Natural killer cell treated with Interleukin-12 subunit alpha and Interleukin-12 subunit beta and Interleukin-15 and Interleukin-18, amount 100 ng/mL, for 72 hours (primary cell): ENCODE results near the gene SERTAD1. TPM values are rescaled to one million over a fixed set of nuclear protein-coding genes. Genes with fewer than 3 reads are reported as not detected.

Experiments
- ATAC-seq, 2 donors: fragments of 150-1000 bp; cut with Tn5 transposase in 1 of 2; sonication (Bioruptor Pico), chemical (Tn5 transposase) in 1 of 2; 2 replicates each; pipeline ENCODE4 v1.10.0; 2021
- DNase-seq: peaks from one replicate; pipeline ENCODE4 v3.0.0; 2022; ENCODE audit warnings: low spot score
- H3K27ac Mint-ChIP-seq, 2 donors: 1 replicate in 1 of 2; 2 replicates in 1 of 2; pipeline ENCODE4 v1.8.0; 2022; ENCODE audit warnings: mixed read lengths in 2 of 2, mild to moderate bottlenecking in 1 of 2, moderate library complexity in 1 of 2
- H3K27me3 Mint-ChIP-seq, 2 donors: 1 replicate in 1 of 2; 2 replicates in 1 of 2; pipeline ENCODE4 v1.8.0; 2022; ENCODE audit warnings: mixed read lengths in 2 of 2
- H3K36me3 Mint-ChIP-seq: one replicate; pipeline ENCODE4 v1.8.0; 2022; ENCODE audit warnings: mixed read lengths
- H3K4me1 Mint-ChIP-seq, 2 donors: 1 replicate in 1 of 2; 2 replicates in 1 of 2; pipeline ENCODE4 v1.8.0; 2022; ENCODE audit warnings: low read depth in 2 of 2, mixed read lengths in 2 of 2, mild to moderate bottlenecking in 1 of 2
- H3K4me3 Mint-ChIP-seq: one replicate; pipeline ENCODE4 v1.8.0; 2022; ENCODE audit warnings: mixed read lengths
- H3K9me3 Mint-ChIP-seq: 2 replicates; pipeline ENCODE4 v1.8.0; 2022; ENCODE audit warnings: mixed read lengths
- total RNA-seq, 2 donors: library from RNA; stranded (reverse); gene quantifications; one replicate each; pipeline ENCODE4 v1.2.3, GENCODE V29; 2022

The SERTAD1 gene
- total RNA-seq, 2 donors from 2014 or later = 11.2 to 21.5 TPM

DNA sequence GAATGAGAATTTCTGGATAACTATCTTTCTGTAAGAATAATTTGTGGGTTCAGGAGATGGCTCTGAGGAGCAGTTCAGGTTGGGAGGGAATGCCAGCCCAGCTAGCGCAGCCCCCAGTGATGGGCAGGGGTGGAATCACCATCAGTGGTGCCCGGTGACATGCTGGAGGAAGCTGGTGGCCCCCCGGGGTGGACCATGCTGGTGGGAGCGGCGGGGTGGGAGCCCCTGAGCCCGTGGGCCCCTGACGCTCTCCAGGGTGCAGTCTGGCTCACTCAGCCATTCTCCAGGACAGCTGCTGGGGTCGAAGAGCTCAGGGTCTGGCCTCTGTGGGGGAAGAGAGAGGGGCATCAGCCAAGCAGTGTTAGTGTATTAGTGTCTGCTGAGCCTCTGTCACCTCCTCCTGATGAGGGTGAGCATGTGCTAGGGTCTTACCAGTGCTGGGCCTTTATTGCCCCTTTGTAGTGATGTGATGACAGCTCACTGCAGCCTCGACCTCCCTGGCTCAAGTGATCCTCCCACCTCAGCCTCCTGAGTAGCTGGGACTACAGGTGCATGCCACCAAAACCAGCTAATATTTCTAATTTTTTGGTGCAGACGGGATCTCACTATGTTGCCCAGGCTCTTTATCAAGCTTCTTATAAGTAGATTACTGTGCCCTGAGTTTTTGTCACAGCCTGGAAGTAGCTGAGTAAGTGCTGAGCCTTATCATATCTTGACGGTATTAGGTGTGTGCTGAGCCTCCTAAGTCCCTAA lies 46.2 kb downstream of the SERTAD1 start:
- DNase-seq = no peak
- ATAC-seq = no peak
- H3K4me3 Mint-ChIP-seq = no peak overlapping the region
- H3K27ac Mint-ChIP-seq = no peak overlapping the region
- peaks cover 0 to 1% of the 10 kb centered on the region in 2 donors for H3K4me1 Mint-ChIP-seq
- H3K9me3 Mint-ChIP-seq = no peaks in the 10 kb centered on the region
- no peaks in the 10 kb centered on the region for H3K27me3 Mint-ChIP-seq
- H3K36me3 Mint-ChIP-seq = no peaks in the 10 kb centered on the region

DNA sequence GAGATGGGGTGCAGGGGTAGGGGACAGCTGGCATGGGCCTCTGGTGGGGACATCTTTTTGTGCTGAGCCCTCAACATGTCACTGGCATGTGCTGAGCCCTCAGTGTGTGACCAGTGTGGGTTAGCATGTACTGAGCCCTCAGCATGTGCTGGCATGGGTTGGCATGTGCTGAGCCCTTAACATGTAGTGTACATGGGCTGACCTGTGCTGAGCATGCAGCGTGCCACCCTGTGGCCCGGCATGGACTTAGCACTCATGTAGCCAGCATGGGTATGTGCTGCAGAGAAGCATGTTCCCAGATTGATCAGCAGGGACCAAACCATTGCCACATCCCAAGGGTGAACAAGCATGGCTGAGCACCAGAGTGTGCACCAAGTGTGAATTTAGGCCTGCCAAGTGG lies 47.3 kb downstream of the SERTAD1 start:
- H3K9me3 Mint-ChIP-seq = no peaks in the 10 kb centered on the region

GRCh38 chr19:40377876-40378385 lies 47.9 kb downstream of the SERTAD1 start:
- no peaks in the 10 kb centered on the region for H3K27me3 Mint-ChIP-seq
- DNase-seq (no peak), ATAC-seq (no peak)
- no peak overlapping the region for H3K27ac Mint-ChIP-seq
- H3K4me3 Mint-ChIP-seq = no peak overlapping the region
- H3K4me1 Mint-ChIP-seq = peaks cover 0 to 4% of the 10 kb centered on the region in 2 donors
- no peaks in the 10 kb centered on the region for H3K9me3 Mint-ChIP-seq
- no peaks in the 10 kb centered on the region for H3K36me3 Mint-ChIP-seq

More for the DNA sequence above, 47.3 kb downstream of the SERTAD1 start:
- peak in 1 of 2 donors; percentile 33 for ATAC-seq
- no peak overlapping the region for H3K4me3 Mint-ChIP-seq
- H3K27me3 Mint-ChIP-seq = no peaks in the 10 kb centered on the region
- H3K27ac Mint-ChIP-seq = no peak overlapping the region
- no peak for DNase-seq
- H3K36me3 Mint-ChIP-seq = no peaks in the 10 kb centered on the region
- peaks cover 0 to 4% of the 10 kb centered on the region in 2 donors for H3K4me1 Mint-ChIP-seq

DNA sequence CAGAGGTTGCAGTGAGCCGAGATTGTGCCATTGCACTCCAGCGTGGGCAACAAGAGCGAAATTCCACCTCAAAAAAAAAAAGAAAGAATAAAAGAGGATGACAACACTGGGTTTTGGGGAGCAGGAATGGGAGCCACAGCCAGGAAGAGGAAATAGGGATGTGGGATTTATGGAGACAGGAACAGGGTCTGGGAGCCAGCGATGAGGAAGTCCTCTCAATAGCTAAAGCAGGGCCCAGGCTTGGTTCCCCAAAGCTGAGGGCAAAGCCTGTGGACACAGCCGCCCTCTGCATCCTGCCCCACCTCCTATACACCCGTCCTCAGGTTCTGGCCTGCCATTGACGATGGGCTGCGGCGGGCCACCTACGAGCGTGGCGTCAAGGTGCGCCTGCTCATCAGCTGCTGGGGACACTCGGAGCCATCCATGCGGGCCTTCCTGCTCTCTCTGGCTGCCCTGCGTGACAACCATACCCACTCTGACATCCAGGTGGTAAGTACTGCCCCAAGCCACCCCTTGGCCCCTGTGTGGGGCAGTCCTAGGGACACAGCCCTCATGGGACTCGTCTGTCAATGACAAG lies 49.4 kb downstream of the SERTAD1 start:
- H3K4me3 Mint-ChIP-seq = no peak overlapping the region
- H3K9me3 Mint-ChIP-seq = no peaks in the 10 kb centered on the region
- peak overlapping the region in 1 of 2 donors; percentile 58 for H3K27ac Mint-ChIP-seq
- no peak for ATAC-seq
- peaks cover 0 to 4% of the 10 kb centered on the region in 2 donors for H3K4me1 Mint-ChIP-seq
- H3K36me3 Mint-ChIP-seq = no peaks in the 10 kb centered on the region
- no peaks in the 10 kb centered on the region for H3K27me3 Mint-ChIP-seq
- DNase-seq = no peak

DNA sequence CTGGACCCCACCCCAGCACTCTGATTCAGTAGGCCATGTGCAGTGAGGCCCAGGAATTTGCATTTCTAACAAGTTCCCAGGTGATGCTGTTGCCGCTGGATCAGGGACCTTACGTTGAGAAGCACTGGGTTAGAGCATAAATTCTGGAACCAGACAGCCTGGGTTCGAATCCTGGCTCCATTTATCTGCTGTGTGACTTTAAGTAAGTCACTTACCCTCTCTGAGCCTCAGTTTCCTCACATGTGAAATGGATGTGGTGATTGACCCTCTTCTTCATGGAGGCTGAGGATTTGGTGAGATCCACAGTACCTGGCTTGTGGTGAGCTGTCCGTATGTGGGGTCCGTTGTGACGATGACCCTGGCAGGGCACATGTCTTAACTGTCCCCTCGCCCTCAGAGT lies 51.7 kb downstream of the SERTAD1 start:
- DNase-seq (no peak), ATAC-seq (no peak)
- Mint-ChIP-seq H3K27ac (no peak overlapping the region), H3K4me1 (peaks cover 0 to 4% of the 10 kb centered on the region in 2 donors), H3K36me3 (no peaks in the 10 kb centered on the region), H3K9me3 (no peaks in the 10 kb centered on the region), H3K27me3 (no peaks in the 10 kb centered on the region), H3K4me3 (no peak overlapping the region)

- no peak overlapping the region for H3K4me3 Mint-ChIP-seq
- no peaks in the 10 kb centered on the region for H3K27me3 Mint-ChIP-seq
- no peak for ATAC-seq
- H3K27ac Mint-ChIP-seq = no peak overlapping the region
- no peak for DNase-seq
- H3K9me3 Mint-ChIP-seq = no peaks in the 10 kb centered on the region
- H3K36me3 Mint-ChIP-seq = no peaks in the 10 kb centered on the region
- H3K4me1 Mint-ChIP-seq = peaks cover 0 to 7% of the 10 kb centered on the region in 2 donors
Measured at GRCh38 chr19:40371802-40372122, 54.0 kb downstream of the SERTAD1 start.

Other genes with a start within 250 kb of the SERTAD1 start
- gene MAP3K10, start 234.6 kb downstream of the SERTAD1 start, total RNA-seq = 10 to 100 TPM; 13.2 to 28.4 TPM
- not detected for gene TTC9B, start 207.6 kb downstream of the SERTAD1 start, total RNA-seq
- gene CCNP, start 199.3 kb downstream of the SERTAD1 start, total RNA-seq = under 1 TPM in 1 of 2 donors, not detected in 1; 0.98 TPM
- gene AKT2, start 140.6 kb downstream of the SERTAD1 start, total RNA-seq = 100 to 1,000 TPM; 131 to 180 TPM
- 10 to 100 TPM; 18.1 to 33.5 TPM for gene C19orf47, start 77.6 kb downstream of the SERTAD1 start, total RNA-seq
- gene PLD3, start 77.3 kb downstream of the SERTAD1 start, total RNA-seq = 10 to 100 TPM; 67.4 to 92.0 TPM
- not detected for gene HIPK4, start 35.8 kb downstream of the SERTAD1 start, total RNA-seq
- gene PRX, start 12.6 kb downstream of the SERTAD1 start, total RNA-seq = under 1 TPM; 0.48 to 0.78 TPM
- gene SERTAD3, start 18.3 kb upstream of the SERTAD1 start, total RNA-seq = 10 to 100 TPM; 12.8 to 13.2 TPM
- gene BLVRB, start 39.8 kb upstream of the SERTAD1 start, total RNA-seq = 1 to 10 TPM; 4.6 to 5.3 TPM
- not detected for gene SPTBN4, start 41.0 kb upstream of the SERTAD1 start, total RNA-seq
- 100 to 1,000 TPM; 131 to 149 TPM for gene SHKBP1, start 150.9 kb upstream of the SERTAD1 start, total RNA-seq
- gene LTBP4, start 175.4 kb upstream of the SERTAD1 start, total RNA-seq = 10 to 100 TPM; 28.1 to 59.0 TPM